OCI-LY1 (cell line): ENCODE results near the gene MAST4.

ENCODE experiments used
- H2AFZ ChIP-seq: fragments of 200-600 bp; sonication (generic), shearing (Covaris generic); 2 replicates; pipeline ENCODE4 v1.6.0; 2014; ENCODE audit warnings: antibody characterized with exemption, mild to moderate bottlenecking, low read length
- H3F3A ChIP-seq: fragments of 200-600 bp; sonication (generic), shearing (Covaris generic); 2 replicates; pipeline ENCODE4 v1.6.0; 2014; ENCODE audit warnings: mild to moderate bottlenecking, antibody characterized with exemption, low read length, moderate library complexity; ENCODE audit not compliant: insufficient read depth
- H3K27ac ChIP-seq: fragments of 200-600 bp; sonication (generic); 2 replicates; pipeline ENCODE4 v1.5.1; 2014; ENCODE audit warnings: low read length, mixed run types, mild to moderate bottlenecking, low read depth; ENCODE audit not compliant: poor library complexity, severe bottlenecking
- H3K27me3 ChIP-seq: fragments of 200-600 bp; sonication (generic); 2 replicates; pipeline ENCODE4 v1.6.0; 2014; ENCODE audit warnings: antibody characterized with exemption, mild to moderate bottlenecking, low read length, moderate library complexity; ENCODE audit not compliant: insufficient read depth
- H3K36me3 ChIP-seq: fragments of 200-600 bp; sonication (generic); 2 replicates; pipeline ENCODE4 v1.6.1; 2014; ENCODE audit warnings: mild to moderate bottlenecking, antibody characterized with exemption, low read length, moderate library complexity, mixed read lengths; ENCODE audit not compliant: insufficient read depth
- H3K4me1 ChIP-seq: fragments of 200-600 bp; sonication (generic); 2 replicates; pipeline ENCODE4 v1.5.1; 2014; ENCODE audit warnings: mild to moderate bottlenecking, low read length, moderate library complexity; ENCODE audit not compliant: insufficient read depth, severe bottlenecking
- H3K4me2 ChIP-seq: fragments of 200-600 bp; sonication (generic), shearing (Covaris generic); 2 replicates; pipeline ENCODE4 v1.6.1; 2014; ENCODE audit warnings: low read length
- H3K4me3 ChIP-seq: fragments of 200-600 bp; sonication (generic); 2 replicates; pipeline ENCODE4 v1.5.1; 2014; ENCODE audit warnings: low read length, low read depth, mild to moderate bottlenecking, mixed read lengths; ENCODE audit not compliant: poor library complexity, severe bottlenecking
- H3K79me2 ChIP-seq: fragments of 200-600 bp; shearing (Covaris generic); 2 replicates; pipeline ENCODE4 v1.6.1; 2016; ENCODE audit warnings: mixed run types, low read length, mixed read lengths; ENCODE audit not compliant: insufficient read depth
- H3K9ac ChIP-seq: fragments of 200-600 bp; sonication (generic), shearing (Covaris generic); 2 replicates; pipeline ENCODE4 v1.6.1; 2014; ENCODE audit warnings: mild to moderate bottlenecking, low read length, mixed read lengths
- H3K9me2 ChIP-seq: fragments of 200-600 bp; sonication (generic), shearing (Covaris generic); 2 replicates; pipeline ENCODE4 v1.6.1; 2014; ENCODE audit warnings: low read depth, mild to moderate bottlenecking, low read length, mixed read lengths
- H3K9me3 ChIP-seq: fragments of 200-600 bp; shearing (Covaris generic); 2 replicates; pipeline ENCODE4 v1.6.1; 2014; ENCODE audit warnings: low read length, mixed read lengths
- H4K20me1 ChIP-seq: fragments of 200-600 bp; sonication (generic), shearing (Covaris generic); 2 replicates; pipeline ENCODE4 v1.6.0; 2016; ENCODE audit warnings: mild to moderate bottlenecking, low read length; ENCODE audit not compliant: insufficient read depth
- EZH2 ChIP-seq: fragments of 200-600 bp; sonication (generic), shearing (Covaris generic); IDR thresholded peaks from 2 replicates; pipeline ENCODE4 v1.8.0; 2017; ENCODE audit warnings: borderline replicate concordance, mixed run types, mild to moderate bottlenecking, antibody characterized with exemption, low read length, moderate library complexity, mixed read lengths
- TF ChIP-seq, protein P1 (sequence below): fragments of 200-600 bp; sonication (generic), shearing (Covaris generic); IDR thresholded peaks from 2 replicates; pipeline ENCODE4 v1.5.1; 2017; ENCODE audit warnings: mild to moderate bottlenecking, antibody characterized with exemption, low read length, moderate library complexity, mixed read lengths

Gene MAST4

DNA sequence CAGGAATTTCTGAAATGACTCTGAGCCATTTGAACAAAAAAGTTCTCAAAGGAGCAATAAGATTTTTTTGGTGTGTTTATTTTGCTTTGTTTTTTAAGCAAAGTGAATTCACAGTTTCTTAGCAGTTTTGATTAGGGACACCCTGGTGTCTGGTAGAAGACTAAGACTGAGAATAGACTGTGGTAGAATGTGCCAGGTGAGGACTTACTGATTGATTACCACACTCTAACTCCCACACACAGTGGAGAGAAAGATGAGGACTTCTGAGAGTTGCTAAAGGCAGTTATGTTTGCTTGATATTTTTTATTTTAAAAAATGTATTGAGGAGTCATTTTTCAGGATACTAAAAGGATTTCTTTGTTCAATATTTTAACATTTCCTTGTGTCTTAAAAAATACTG is 425.3 kb downstream of the MAST4 start:
- no peaks in the 10 kb centered on the region for H3F3A ChIP-seq
- H3K4me1 ChIP-seq, result no peaks in the 10 kb centered on the region
- H3K27me3 ChIP-seq, result no peaks in the 10 kb centered on the region
- TF ChIP-seq, protein P1, sequence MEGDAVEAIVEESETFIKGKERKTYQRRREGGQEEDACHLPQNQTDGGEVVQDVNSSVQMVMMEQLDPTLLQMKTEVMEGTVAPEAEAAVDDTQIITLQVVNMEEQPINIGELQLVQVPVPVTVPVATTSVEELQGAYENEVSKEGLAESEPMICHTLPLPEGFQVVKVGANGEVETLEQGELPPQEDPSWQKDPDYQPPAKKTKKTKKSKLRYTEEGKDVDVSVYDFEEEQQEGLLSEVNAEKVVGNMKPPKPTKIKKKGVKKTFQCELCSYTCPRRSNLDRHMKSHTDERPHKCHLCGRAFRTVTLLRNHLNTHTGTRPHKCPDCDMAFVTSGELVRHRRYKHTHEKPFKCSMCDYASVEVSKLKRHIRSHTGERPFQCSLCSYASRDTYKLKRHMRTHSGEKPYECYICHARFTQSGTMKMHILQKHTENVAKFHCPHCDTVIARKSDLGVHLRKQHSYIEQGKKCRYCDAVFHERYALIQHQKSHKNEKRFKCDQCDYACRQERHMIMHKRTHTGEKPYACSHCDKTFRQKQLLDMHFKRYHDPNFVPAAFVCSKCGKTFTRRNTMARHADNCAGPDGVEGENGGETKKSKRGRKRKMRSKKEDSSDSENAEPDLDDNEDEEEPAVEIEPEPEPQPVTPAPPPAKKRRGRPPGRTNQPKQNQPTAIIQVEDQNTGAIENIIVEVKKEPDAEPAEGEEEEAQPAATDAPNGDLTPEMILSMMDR, result no peak
- TF ChIP-seq EZH2, result no peak
- H3K36me3 ChIP-seq, result no peaks in the 10 kb centered on the region
- H3K9me2 ChIP-seq, result no peaks in the 10 kb centered on the region
- H3K9ac ChIP-seq, result no peak overlapping the region
- H3K79me2 ChIP-seq, result no peaks in the 10 kb centered on the region
- H3K4me3 ChIP-seq, result no peak overlapping the region
- H3K4me2 ChIP-seq, result no peak overlapping the region
- H2AFZ ChIP-seq, result no peak overlapping the region
- H3K9me3 ChIP-seq, result no peaks in the 10 kb centered on the region
- H3K27ac ChIP-seq, result no peak overlapping the region
- H4K20me1 ChIP-seq, result no peaks in the 10 kb centered on the region

DNA sequence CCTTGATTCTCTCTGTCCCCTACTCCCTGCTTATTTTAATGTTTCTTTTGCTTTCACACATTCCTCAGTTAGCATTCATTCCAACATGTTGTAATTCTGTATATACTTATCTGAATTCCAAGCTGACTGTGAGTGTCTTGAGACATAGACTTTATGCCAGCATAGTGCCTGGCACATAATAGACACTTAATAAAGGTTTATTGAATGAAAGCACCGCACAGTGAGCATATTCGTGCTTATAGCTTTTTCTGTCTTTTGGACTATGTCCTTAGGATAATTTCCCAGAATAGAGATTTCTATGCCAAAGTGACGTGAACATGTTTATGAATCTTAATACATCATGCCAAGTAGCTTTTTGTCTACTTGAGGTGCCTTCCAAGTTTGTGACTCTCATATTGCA is 425.8 kb downstream of the MAST4 start:
- H3K9me3 ChIP-seq, result no peaks in the 10 kb centered on the region
- no peaks in the 10 kb centered on the region for H3K27me3 ChIP-seq
- no peak overlapping the region for H3K4me3 ChIP-seq
- no peaks in the 10 kb centered on the region for H3K9me2 ChIP-seq
- H4K20me1 ChIP-seq, result no peaks in the 10 kb centered on the region
- H3F3A ChIP-seq, result no peaks in the 10 kb centered on the region
- TF ChIP-seq, protein P1, result no peak
- TF ChIP-seq EZH2, result no peak
- H3K9ac ChIP-seq, result no peak overlapping the region
- no peak overlapping the region for H2AFZ ChIP-seq
- H3K4me1 ChIP-seq, result no peaks in the 10 kb centered on the region
- no peaks in the 10 kb centered on the region for H3K79me2 ChIP-seq
- H3K27ac ChIP-seq, result no peak overlapping the region
- H3K4me2 ChIP-seq, result no peak overlapping the region
- H3K36me3 ChIP-seq, result no peaks in the 10 kb centered on the region

DNA sequence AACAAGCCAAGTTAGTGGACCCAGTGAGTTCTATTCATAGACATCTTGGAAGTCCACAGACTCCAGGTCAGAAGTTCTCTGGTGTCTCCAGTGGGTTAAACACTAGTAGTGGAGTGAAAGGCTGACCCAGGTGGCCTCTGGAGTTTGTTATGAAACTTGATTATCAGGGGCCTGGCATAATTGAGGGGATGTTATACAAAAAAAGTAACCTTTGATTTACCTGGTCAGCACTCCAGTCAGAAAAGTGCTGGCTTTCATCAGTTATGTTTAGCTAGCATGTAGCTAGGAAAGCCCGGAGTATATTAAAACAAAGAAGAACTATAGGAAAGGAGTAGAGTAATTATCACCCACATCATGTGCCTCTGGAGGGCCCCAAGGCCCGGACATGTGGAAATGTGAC is 429.3 kb downstream of the MAST4 start:
- H3K9me3 ChIP-seq, result no peaks in the 10 kb centered on the region
- H3K27me3 ChIP-seq, result no peaks in the 10 kb centered on the region
- no peak overlapping the region for H3K9ac ChIP-seq
- H3K4me3 ChIP-seq, result no peak overlapping the region
- no peaks in the 10 kb centered on the region for H3F3A ChIP-seq
- H3K4me1 ChIP-seq, result no peaks in the 10 kb centered on the region
- no peak overlapping the region for H3K27ac ChIP-seq
- no peak overlapping the region for H3K4me2 ChIP-seq
- no peak for TF ChIP-seq EZH2
- TF ChIP-seq, protein P1, result no peak
- no peaks in the 10 kb centered on the region for H3K9me2 ChIP-seq
- no peaks in the 10 kb centered on the region for H3K36me3 ChIP-seq
- H3K79me2 ChIP-seq, result no peaks in the 10 kb centered on the region
- H2AFZ ChIP-seq, result no peak overlapping the region
- no peaks in the 10 kb centered on the region for H4K20me1 ChIP-seq
